ENCODE data around the gene GAL3ST1.

The GAL3ST1 gene

GRCh38 chr22:30531651-30532608 lies 42.5 kb downstream of the GAL3ST1 start:
- DNase-seq: no peak

- DNase-seq: no peak
These were observed 47.8 kb downstream of the GAL3ST1 start for GRCh38 chr22:30526656-30527055.

- no peak for DNase-seq
These were observed 50.6 kb downstream of the GAL3ST1 start for GRCh38 chr22:30523646-30524489.

GRCh38 chr22:30521368-30522156 lies 52.9 kb downstream of the GAL3ST1 start:
- no peak for DNase-seq

DNA sequence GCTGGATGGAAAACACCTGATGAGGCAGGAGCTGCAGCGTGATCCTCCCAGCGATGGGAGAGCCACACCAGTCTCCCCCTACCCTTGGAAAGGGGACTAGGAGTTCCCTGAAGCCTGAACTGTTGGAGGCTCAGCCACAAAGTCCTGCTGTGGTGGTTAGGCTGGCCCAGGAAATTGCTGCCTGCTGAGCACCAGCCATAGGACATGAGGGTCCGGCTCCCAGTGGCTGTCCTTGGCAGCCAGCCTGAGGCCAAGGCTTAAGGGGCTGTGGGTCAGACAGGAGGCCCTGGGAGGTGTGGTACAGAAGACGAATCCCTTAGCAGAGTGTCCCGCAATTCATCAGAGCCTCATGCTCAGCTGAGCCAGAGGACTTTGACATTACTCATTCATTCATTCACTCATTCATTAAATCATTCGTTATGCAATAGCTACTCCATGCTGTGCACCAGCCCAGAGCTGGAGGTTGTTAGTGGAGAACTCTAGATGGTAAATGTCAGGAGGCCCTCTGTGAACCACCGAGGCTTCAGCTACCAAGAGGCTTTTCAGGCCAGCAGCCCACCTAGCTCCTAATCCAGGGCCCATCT lies 54.5 kb downstream of the GAL3ST1 start:
- DNase-seq: no peak

GRCh38 chr22:30516731-30517130 lies 57.7 kb downstream of the GAL3ST1 start:
- DNase-seq: no peak

DNA sequence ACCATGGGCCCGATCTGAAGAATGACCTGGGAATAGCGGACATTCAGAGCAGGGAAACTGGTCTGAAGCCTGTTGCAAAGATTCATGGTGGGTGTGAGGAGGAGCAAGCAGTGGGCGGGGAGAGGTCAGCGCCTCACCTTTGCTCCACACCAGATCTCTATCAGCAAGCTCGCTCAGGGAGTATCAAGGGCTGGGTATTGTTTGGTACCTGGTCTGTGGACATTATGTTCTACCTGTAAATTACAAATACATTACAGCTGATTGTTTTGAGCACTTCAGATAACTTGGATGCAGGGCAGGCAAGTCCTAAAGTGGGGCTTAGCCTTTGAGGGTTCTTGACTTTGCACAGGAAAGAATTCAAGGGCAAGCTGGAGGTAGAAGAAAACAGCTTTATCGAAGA lies 58.2 kb downstream of the GAL3ST1 start:
- no peak for DNase-seq

- DNase-seq: no peak
These were observed 60.2 kb downstream of the GAL3ST1 start for GRCh38 chr22:30514252-30514651.

DNA sequence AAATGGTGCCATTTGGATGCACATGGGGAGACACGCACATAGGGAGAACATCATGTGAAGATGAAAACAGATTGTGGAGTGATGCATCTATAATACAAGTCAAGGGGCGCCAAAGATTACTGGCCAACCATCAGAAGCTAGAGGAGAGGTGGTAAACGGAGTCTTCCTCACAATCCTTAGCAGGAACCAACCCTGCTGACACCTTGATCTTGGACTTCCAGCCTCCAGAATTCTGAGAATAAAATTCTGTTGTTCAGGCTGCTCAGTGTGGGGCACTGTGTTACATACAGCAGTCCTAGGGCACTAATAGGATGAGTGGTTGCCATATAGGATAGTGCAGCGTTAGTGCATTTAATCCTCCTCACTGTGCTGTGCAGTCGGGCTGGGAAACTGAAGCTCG lies 61.0 kb downstream of the GAL3ST1 start:
- DNase-seq: no peak

DNA sequence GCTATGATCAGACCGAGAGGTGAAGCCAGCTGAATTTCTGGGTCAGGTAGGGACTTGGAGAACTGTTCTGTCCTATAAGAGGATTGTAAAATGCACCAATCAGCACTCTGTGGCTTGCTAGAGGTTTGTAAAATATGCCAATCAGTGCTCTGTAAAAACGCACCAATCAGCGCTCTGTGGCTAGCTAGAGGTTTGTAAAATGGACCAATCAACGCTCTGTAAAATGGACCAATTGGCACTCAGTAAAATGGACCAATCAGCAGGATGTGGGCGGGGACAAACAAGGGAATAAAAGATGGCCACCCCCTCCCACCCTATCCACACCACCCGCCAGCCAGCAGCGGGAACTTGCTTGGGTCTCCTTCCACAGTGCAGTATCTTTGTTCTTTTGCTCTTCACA lies 62.6 kb downstream of the GAL3ST1 start:
- DNase-seq: no peak

GRCh38 chr22:30511109-30511508 lies 63.4 kb downstream of the GAL3ST1 start:
- no peak for DNase-seq

- no peak for DNase-seq
These were observed 66.2 kb downstream of the GAL3ST1 start for GRCh38 chr22:30508216-30508615.

DNA sequence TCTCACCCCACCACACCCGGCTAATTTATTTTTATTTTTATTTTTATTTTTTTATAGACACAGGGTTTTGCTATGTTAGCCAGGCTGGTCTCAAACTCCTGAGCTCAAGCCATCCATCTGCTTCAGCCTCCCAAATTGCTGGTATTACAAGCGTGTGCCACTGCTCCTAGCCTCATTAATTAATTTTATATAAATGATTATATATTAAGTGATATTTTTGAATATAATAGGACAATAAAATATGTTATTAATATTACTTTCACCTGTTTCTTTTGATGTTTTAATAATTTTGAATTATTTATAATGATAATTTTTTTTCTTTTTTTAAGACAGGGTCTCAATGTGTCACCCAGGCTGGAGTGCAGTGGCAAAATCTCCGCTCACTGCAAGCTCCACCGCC lies 66.8 kb downstream of the GAL3ST1 start:
- DNase-seq: no peak

- no peak for DNase-seq
These were observed 67.9 kb downstream of the GAL3ST1 start for GRCh38 chr22:30506507-30506968.

All from DMS153 (cell line).